Upper lobe of left lung (tissue), 6 donors: Measurements from ENCODE around the gene GALR3. TPM values are rescaled to one million over a fixed set of nuclear protein-coding genes. Genes with fewer than 3 reads are reported as not detected.

Experiments
- ATAC-seq, 2 donors: fragments of 200-7000 bp; cut with Tn5 transposase; one replicate each; pipeline ENCODE4 v1.9.1; 2022; ENCODE audit warnings: mild to moderate bottlenecking in 2 of 2, moderate library complexity in 2 of 2; ENCODE audit not compliant: low FRiP score in 2 of 2
- DNase-seq, 2 donors: peaks; one replicate each; pipeline ENCODE4 v3.0.0-alpha.2; 2019 to 2020
- H3K27ac ChIP-seq, 4 donors: fragments of 200-600 bp; sonication (generic); one replicate each; pipeline ENCODE4 v1.5.1; 2016 to 2019
- H3K27me3 ChIP-seq, 4 donors: fragments of 200-600 bp; sonication (generic); one replicate each; pipeline ENCODE4 v1.5.1; 2017 to 2019
- H3K36me3 ChIP-seq, 4 donors: fragments of 200-600 bp; sonication (generic); one replicate each; pipeline ENCODE4 v1.5.1; 2016 to 2019
- H3K4me1 ChIP-seq, 4 donors: fragments of 200-600 bp; sonication (generic); one replicate each; pipeline ENCODE4 v1.5.1; 2018 to 2019
- H3K4me3 ChIP-seq, 4 donors: fragments of 200-600 bp; sonication (generic); one replicate each; pipeline ENCODE4 v1.5.1; 2017 to 2019; ENCODE audit warnings: mild to moderate bottlenecking in 2 of 4, moderate library complexity in 1 of 4
- H3K9me3 ChIP-seq, 4 donors: fragments of 200-600 bp; sonication (generic); one replicate each; pipeline ENCODE4 v1.5.1; 2018 to 2019
- EP300 ChIP-seq, 4 donors: sonication (generic); formaldehyde crosslinking; IDR thresholded peaks; one replicate each; pipeline ENCODE4 v1.5.1; 2017; ENCODE audit warnings: antibody characterized with exemption in 4 of 4, control low read depth in 2 of 4
- POLR2A ChIP-seq, 4 donors: fragments of 450-650 bp; IDR thresholded peaks; one replicate each; pipeline ENCODE4 v1.5.1; 2016 to 2017; ENCODE audit warnings: antibody characterized with exemption in 4 of 4, mild to moderate bottlenecking in 2 of 4
- POLR2AphosphoS5 ChIP-seq, 2 donors: sonication (generic); formaldehyde crosslinking; IDR thresholded peaks; one replicate each; pipeline ENCODE4 v1.5.1; 2017; ENCODE audit warnings: antibody characterized with exemption in 2 of 2
- WGBS, 2 donors: methylation state at CpG; one replicate each; pipeline ENCODE4 v1.1.5; 2017 to 2018; 5-methylcytosine and 5-hydroxymethylcytosine counted together
- total RNA-seq, 6 donors: library from RNA; depleted of rRNA in 4 of 6; stranded (reverse); fragments of >200 nt in 4 of 6; gene quantifications; one replicate each; pipeline versions ENCODE4 v1.1.0 to v1.2.1, GENCODE V29; 2016 to 2021
- TF ChIP-seq, protein P1 (sequence below), 6 experiments: fragments of 450-650 bp in 4 of 6; fragments of 200-600 bp in 2 of 6; sonication (generic) in 2 of 6; IDR thresholded peaks; one replicate each; pipeline ENCODE4 v1.5.1; 2016 to 2019; ENCODE audit warnings: antibody characterized with exemption in 6 of 6
- donor health status: DM: no; HTN: no; CAD: no; lungs with moderate emphysema.
- donor health status: DM: no; HTN: yes; CAD: no; lungs with severe emphysema.

Gene GALR3
- total RNA-seq, 6 donors from 2014 or later, result not detected

DNA sequence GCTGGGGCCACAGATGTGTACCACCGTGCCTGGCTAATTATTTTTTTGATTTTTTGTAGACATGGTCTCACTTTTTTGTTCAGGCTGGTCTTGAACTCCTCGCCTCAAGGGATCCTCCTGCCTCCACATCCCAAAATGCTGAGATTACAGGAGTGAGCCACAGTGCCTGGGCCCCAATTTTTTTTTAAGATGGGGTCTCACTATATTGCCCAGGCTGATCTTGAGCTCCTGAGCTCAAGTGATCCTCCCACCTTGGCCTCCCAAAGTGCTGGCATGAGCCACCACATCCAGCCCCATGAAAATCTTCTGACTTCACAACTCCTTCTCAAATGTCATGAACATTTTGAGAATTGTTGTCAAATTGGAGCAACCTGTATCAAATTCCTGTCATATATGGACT lies 23.3 kb downstream of the GALR3 start:
- DNase-seq (no peak), ATAC-seq (no peak)
- Histone ChIP-seq H3K4me3 (no peak overlapping the region), H3K27ac (no peak overlapping the region), H3K36me3 (peaks cover 0 to 7% (median 4%) of the 10 kb centered on the region in 4 donors), H3K27me3 (no peaks in the 10 kb centered on the region), H3K4me1 (peaks cover 32 to 46% (median 37%) of the 10 kb centered on the region in 4 donors), H3K9me3 (no peaks in the 10 kb centered on the region)
- TF ChIP-seq, protein P1, sequence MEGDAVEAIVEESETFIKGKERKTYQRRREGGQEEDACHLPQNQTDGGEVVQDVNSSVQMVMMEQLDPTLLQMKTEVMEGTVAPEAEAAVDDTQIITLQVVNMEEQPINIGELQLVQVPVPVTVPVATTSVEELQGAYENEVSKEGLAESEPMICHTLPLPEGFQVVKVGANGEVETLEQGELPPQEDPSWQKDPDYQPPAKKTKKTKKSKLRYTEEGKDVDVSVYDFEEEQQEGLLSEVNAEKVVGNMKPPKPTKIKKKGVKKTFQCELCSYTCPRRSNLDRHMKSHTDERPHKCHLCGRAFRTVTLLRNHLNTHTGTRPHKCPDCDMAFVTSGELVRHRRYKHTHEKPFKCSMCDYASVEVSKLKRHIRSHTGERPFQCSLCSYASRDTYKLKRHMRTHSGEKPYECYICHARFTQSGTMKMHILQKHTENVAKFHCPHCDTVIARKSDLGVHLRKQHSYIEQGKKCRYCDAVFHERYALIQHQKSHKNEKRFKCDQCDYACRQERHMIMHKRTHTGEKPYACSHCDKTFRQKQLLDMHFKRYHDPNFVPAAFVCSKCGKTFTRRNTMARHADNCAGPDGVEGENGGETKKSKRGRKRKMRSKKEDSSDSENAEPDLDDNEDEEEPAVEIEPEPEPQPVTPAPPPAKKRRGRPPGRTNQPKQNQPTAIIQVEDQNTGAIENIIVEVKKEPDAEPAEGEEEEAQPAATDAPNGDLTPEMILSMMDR (IDR thresholded peaks at IDR 0.05), result no peak
- TF ChIP-seq POLR2A (IDR thresholded peaks at IDR 0.05) (no peak), POLR2AphosphoS5 (IDR thresholded peaks at IDR 0.05) (no peak), EP300 (IDR thresholded peaks at IDR 0.05) (no peak)
- 88 to 96% methylated on average over 2 of the region's 2 CpGs for WGBS, 2 donors

DNA sequence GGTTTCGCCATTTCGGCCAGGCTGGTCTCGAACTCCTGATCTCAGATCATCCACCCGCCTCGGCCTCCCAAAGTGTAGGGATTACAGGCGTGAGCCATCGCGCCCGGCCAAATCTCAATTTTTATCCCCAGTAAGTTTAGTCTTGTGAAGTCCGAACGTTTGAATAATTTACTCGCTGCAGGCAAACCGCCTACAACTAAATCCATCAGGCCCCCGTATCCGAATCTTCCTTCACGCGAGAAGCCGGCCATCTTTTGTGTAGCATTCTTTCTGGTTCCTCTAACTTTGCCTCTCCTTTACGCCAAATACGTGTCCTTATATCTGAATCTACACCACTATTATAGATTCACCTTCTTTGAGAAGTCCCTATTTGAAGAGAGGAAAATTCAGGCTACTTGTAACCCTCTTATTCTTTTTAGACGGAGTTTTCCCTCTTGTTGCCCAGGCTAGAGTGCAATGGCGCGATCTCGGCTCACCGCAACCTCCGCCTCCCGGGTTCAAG lies 25.5 kb downstream of the GALR3 start:
- peak overlapping the region; percentile 87 to 94 (median 92) for H3K27ac ChIP-seq
- no peaks in the 10 kb centered on the region for H3K9me3 ChIP-seq
- DNase-seq (no peak), ATAC-seq (no peak)
- H3K27me3 ChIP-seq, result no peaks in the 10 kb centered on the region
- peaks cover 14 to 29% (median 21%) of the 10 kb centered on the region in 4 donors for H3K36me3 ChIP-seq
- H3K4me3 ChIP-seq, result peak overlapping the region; percentile 54 to 80 (median 63)
- 31 to 37% methylated on average over 27 of the region's 27 CpGs for WGBS, 2 donors
- TF ChIP-seq POLR2A (IDR thresholded peaks at IDR 0.05), result no peak
- TF ChIP-seq, protein P1 (IDR thresholded peaks at IDR 0.05), result no peak
- TF ChIP-seq POLR2AphosphoS5 (IDR thresholded peaks at IDR 0.05), result no peak
- TF ChIP-seq EP300 (IDR thresholded peaks at IDR 0.05), result no peak
- H3K4me1 ChIP-seq, result peaks cover 19 to 32% (median 23%) of the 10 kb centered on the region in 4 donors

DNA sequence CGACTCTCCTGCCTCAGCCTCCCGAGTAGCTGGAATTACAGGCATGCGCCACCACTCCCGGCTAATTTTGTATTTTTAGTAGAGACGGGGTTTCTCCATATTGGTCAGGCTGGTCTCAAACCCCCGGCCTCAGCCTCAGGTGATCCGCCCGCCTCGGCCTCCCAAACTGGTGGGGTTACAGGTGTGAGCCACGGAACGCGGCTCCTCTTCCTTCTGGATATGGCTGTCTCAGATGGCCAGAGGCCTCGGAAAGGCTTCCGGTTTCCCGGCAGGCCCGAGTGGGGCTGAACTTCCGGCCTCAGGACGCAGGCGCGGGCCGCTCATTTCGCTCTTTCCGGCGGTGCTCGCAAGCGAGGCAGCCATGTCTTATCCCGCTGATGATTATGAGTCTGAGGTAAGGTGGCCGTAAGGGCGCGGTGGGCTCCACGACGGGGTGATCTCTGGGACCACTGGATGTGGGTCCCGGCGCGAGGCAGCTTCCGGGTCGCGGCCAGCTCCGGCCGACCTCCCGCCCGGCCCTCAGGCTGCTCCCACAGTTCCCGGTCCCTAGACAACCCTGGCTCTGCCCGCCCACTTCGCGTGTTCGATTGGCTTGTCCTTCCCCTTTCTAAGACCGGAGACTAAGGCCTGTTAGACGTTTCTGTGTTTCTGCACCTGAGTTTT lies 26.0 kb downstream of the GALR3 start, which contains the start of gene EIF3L:
EIF3L (plus strand) TSS at position 331 of the 663 bp plus-strand sequence; CDS start at position 362, 31 bp downstream.
- H3K4me3 ChIP-seq, result peak within 1 kb of the TSS; percentile 57 to 87 (median 74)
- H3K27ac ChIP-seq, result peak within 1 kb of the TSS; percentile 87 to 94 (median 92)
- TF ChIP-seq, protein P1 (IDR thresholded peaks at IDR 0.05), result peak in 1 of 6 experiments; percentile 22
- TF ChIP-seq POLR2A (IDR thresholded peaks at IDR 0.05) (peak; percentile 50 to 91 (median 82)), EP300 (IDR thresholded peaks at IDR 0.05) (peak in 1 of 4 donors; percentile 45), POLR2AphosphoS5 (IDR thresholded peaks at IDR 0.05) (peak; percentile 93 to 95)
- peak; percentile 94 to 97 for DNase-seq
- WGBS, 2 donors, result 0 to 1% methylated on average over 21 to 44 of the region's 49 CpGs
- no peaks in the 10 kb centered on the region for H3K27me3 ChIP-seq
- H3K9me3 ChIP-seq, result no peaks in the 10 kb centered on the region
- H3K36me3 ChIP-seq, result peaks cover 14 to 35% (median 25%) of the 10 kb centered on the region in 4 donors
- ATAC-seq, result peak; percentile 94 to 95
- peaks cover 19 to 31% (median 23%) of the 10 kb centered on the region in 4 donors for H3K4me1 ChIP-seq

DNA sequence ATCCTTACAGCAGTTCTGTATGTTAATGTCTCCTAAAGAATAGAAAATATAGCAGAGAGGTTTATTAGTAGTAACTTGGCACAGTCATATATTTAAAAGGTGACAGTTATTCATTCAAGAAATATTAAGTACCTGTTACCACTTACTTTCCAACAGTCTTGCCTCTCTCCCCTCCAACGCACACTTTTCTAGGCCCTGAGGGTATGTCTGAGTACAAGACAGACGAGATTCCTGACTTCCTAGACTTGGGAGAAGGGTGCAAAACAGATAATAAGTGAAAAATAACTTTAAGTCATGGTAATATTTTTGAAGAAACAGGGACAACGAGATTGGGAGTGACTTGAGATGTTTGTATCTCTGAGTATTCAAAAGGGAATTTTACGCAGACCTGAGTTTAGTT lies 27.6 kb downstream of the GALR3 start:
- Histone ChIP-seq H3K36me3 (peaks cover 17 to 51% (median 36%) of the 10 kb centered on the region in 4 donors), H3K9me3 (no peaks in the 10 kb centered on the region), H3K4me3 (no peak overlapping the region), H3K27ac (no peak overlapping the region), H3K4me1 (peaks cover 19 to 31% (median 25%) of the 10 kb centered on the region in 4 donors), H3K27me3 (no peaks in the 10 kb centered on the region)
- WGBS, 2 donors, result 86 to 88% methylated on average over 4 of the region's 4 CpGs
- no peak for TF ChIP-seq POLR2A (IDR thresholded peaks at IDR 0.05)
- no peak for TF ChIP-seq POLR2AphosphoS5 (IDR thresholded peaks at IDR 0.05)
- TF ChIP-seq EP300 (IDR thresholded peaks at IDR 0.05), result no peak
- TF ChIP-seq, protein P1 (IDR thresholded peaks at IDR 0.05), result no peak
- no peak for ATAC-seq
- no peak for DNase-seq
